Measurements from ENCODE around the gene CD226. TPM values are rescaled to one million over a fixed set of nuclear protein-coding genes. Genes with fewer than 3 reads are reported as not detected.
"Not testable (repeated sequence)": the region's sequence is repeated elsewhere in the genome, so short reads cannot be mapped to it uniquely, and the experiment has no call there.

CD226 gene
- 100 to 1,000 TPM; 186 to 189 TPM for total RNA-seq

- POLR2A ChIA-PET: interaction anchor here (0.7 to 3.9 kb wide), 4 partner anchors 8 to 62 kb away, joined by 3 to 23 read pairs (median 7); no protein-coding TSS in a partner anchor
- CTCF ChIA-PET: no interaction called here
Measured at GRCh38 chr18:69947361-69948133, at the start of gene CD226. TSS of gene CD226 (minus strand) at chr18:69947873. CDS start at chr18:69947406, 467 bp downstream.

DNA sequence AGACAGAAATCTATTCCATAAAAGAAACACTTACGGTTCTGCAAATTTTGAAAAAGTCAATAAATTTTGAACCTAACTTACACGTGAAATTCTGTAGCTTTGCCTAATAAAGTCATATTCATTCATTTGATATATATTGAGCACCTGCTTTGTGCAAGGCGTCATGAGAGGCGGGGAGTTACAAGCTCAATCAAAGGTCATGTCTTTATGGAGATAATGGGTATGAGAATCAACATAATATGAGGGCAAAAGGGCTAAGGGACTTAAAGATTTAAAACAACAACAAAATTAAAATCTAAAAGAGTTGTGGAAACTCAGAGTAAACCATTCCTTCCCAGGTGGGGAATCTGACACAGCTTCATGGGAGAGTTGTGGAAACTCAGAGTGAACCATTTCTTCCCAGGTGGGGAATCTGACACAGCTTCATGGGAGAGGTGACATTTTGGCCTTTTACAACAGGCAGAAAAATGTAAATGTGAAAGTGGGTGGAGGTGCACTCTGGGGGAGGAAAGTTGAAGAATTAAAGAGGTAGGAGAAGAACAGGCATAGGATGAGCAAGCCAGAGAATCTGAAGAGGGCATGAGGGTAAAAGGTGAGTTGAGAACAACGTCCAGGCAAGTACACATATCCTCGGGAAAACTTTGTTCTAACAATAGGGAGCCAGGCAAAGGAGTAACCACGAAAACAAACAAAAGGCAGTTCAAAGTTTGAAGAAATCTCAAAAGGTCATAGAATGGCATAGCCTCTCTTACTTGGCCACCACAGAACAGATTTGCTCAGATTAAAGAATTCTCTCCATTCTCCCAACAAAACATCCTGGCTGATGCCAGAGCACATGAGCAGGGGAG lies 49.5 kb upstream of the CD226 start:
- POLR2A ChIA-PET: no interaction called here
- CTCF ChIA-PET: interaction anchor here (0.8 kb wide), 1 partner anchor 18 kb away, joined by 3 read pairs; no protein-coding TSS in a partner anchor

DNA sequence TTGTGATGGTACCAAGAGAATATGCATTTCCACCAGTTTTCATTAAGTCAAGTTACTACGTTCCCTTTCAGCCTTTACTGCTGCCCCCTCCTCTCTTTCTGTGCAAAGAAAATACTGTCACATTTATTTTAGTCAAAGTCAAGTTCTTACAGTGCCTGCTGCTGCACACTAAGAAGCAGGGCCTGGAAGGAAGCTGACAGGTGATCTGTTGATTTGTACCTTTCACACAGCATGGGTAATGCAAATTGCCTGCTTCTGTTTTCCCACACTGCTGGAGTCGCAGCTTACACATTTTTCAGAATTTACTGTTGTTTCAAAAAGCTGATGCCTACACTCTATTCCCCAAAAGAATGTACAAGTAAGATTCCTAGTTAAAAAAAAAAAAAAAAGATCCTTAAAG lies 48.7 kb upstream of the CD226 start:
- CTCF ChIA-PET: interaction anchor here (0.8 kb wide), 1 partner anchor 19 kb away, joined by 3 read pairs; no protein-coding TSS in a partner anchor
- POLR2A ChIA-PET: no interaction called here

- POLR2A ChIA-PET: no interaction called here
- CTCF ChIA-PET: no interaction called here
Measured at GRCh38 chr18:69995774-69996173, 48.1 kb upstream of the CD226 start.

DNA sequence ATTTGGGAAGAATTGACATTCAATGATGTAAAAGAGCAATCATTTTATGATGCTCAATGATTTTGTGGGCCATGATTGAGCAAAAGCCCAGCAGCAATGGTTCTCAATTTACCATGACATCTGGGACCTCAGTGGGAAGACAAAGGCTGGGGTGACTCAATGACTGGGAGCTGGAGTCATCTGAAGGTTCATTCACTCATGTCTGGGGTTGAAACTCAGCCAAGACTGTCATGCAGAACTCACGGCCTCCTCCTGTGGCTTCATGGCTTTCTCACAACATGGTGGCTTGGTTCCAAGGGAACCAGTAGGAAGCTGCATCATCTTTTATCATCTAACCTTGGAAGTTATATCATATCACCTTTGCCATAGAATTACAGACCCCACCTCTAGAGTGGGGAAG lies 45.1 kb upstream of the CD226 start:
- ChIA-PET CTCF (no interaction called here), POLR2A (no interaction called here)

DNA sequence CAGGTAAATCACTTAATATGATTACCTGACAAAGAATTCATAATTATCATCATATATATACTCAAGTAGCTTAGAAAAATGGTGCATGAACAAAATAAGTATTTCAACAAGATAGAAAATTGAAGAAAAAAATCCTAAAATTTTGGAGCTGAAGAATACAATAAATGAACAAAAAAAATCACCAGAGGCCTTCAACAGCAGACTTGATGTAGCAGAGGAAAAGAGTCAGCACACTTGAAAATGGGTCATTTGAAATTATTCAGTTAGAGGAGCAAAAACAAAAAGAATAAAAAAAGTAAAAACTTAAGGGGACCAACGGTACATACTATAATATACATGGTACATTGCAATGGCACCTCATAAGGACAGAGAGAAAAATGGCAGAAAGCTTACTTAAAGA lies 40.2 kb upstream of the CD226 start:
- CTCF ChIA-PET: no interaction called here
- POLR2A ChIA-PET: no interaction called here

- POLR2A ChIA-PET: no interaction called here
- CTCF ChIA-PET: no interaction called here
Measured at GRCh38 chr18:69985239-69985638, 37.6 kb upstream of the CD226 start.

GRCh38 chr18:69982417-69982816 lies 34.7 kb upstream of the CD226 start:
- CTCF ChIA-PET: interaction anchor here (0.5 kb wide), 1 partner anchor 398 kb away, joined by 3 read pairs; no protein-coding TSS in a partner anchor
- POLR2A ChIA-PET: no interaction called here

DNA sequence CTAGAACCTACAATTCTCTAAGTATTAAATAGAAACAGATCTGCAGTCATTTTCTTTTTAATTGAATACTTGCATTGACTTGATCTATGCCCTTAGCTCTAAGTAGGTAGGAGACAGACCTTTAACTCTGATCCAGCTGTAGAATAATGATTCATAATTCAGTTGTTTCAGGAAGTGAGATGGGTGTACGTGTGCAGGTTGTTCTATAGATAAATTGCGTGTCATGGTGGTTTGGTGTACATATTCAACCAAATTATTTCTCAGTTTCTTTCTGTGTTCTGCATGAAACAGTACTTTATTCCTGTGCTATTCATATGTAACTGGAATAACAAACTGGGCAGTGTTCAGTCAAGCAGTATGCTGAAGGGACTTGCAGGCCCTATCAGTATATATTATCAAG lies 34.3 kb upstream of the CD226 start:
- POLR2A ChIA-PET: interaction anchor here (0.6 to 0.9 kb wide), 2 partner anchors 14 to 86 kb away, joined by 3 to 4 read pairs; no protein-coding TSS in a partner anchor
- CTCF ChIA-PET: interaction anchor here (0.5 kb wide), 1 partner anchor 398 kb away, joined by 3 read pairs; no protein-coding TSS in a partner anchor

GRCh38 chr18:69980982-69981804 lies 33.5 kb upstream of the CD226 start:
- CTCF ChIA-PET: no interaction called here

GRCh38 chr18:69980509-69980908 lies 32.8 kb upstream of the CD226 start:
- ChIA-PET POLR2A (interaction anchor here (0.6 kb wide), 1 partner anchor 338 kb away, joined by 3 read pairs; no protein-coding TSS in a partner anchor), CTCF (no interaction called here)

More at GRCh38 chr18:69980982-69981804, 33.5 kb upstream of the CD226 start:
- POLR2A ChIA-PET: interaction anchor here (0.6 to 0.9 kb wide), 3 partner anchors 13 to 339 kb away, joined by 3 to 4 read pairs (median 3); no protein-coding TSS in a partner anchor

GRCh38 chr18:69978732-69979715 lies 31.4 kb upstream of the CD226 start:
- ChIA-PET CTCF (no interaction called here), POLR2A (no interaction called here)

DNA sequence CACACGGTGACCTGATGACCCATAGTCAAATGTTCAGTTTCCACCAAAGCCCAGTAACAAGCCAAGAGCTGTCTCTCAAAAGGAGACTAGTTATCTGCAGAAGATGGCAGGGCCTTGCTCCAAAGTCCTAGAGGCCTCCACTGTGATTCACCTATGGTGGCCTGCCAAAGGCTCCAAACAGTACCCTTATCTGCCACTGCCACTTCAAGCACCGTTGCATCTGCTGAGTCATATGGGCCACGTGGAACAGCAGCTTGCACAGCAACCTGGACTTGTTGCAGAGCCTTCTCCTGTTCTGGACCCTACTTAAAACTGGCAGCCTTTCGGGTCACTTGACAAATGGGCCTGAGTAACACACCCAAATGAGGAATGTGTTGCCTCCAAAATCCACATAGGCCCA lies 27.6 kb upstream of the CD226 start:
- CTCF ChIA-PET, POLR2A ChIA-PET: not testable (repeated sequence)

GRCh38 chr18:69974365-69974764 lies 26.7 kb upstream of the CD226 start:
- POLR2A ChIA-PET: no interaction called here
- CTCF ChIA-PET: no interaction called here

DNA sequence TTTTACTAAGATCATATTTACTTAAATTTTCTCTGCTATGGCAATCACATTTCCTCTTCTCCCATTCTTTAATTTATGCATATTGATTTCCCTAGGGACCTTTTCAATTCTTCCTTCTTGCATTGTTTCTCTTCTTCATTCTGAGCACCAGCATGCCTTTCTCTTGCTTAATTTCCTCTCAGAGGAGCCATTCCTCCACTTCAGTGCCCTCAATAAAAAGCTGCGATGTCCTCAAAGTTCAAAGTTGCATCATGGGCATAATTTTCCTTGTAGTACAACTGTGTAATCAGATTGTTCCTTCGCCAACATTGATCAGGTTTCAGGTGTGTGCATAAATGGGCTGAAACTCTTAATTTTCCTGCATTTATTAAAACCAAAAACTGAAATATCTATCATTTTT lies 21.8 kb upstream of the CD226 start:
- ChIA-PET POLR2A (no interaction called here), CTCF (no interaction called here)

- ChIA-PET CTCF (interaction anchor here (1.1 kb wide), 1 partner anchor 9 kb away, joined by 4 read pairs; no protein-coding TSS in a partner anchor), POLR2A (interaction anchor here (0.7 to 1.3 kb wide), 3 partner anchors 13 to 56 kb away, joined by 3 to 4 read pairs (median 3); no protein-coding TSS in a partner anchor)
Measured at GRCh38 chr18:69968039-69968438, 20.4 kb upstream of the CD226 start.

- ChIA-PET POLR2A (no interaction called here), CTCF (no interaction called here)
Measured at GRCh38 chr18:69963196-69963595, 15.5 kb upstream of the CD226 start.

- ChIA-PET POLR2A (no interaction called here), CTCF (no interaction called here)
Measured at GRCh38 chr18:69961718-69962117, 14.0 kb upstream of the CD226 start.
